Kidney epithelial cell (primary cell): ENCODE results near the gene SORL1. TPM values are rescaled to one million over a fixed set of nuclear protein-coding genes. Genes with fewer than 3 reads are reported as not detected.
A peak's percentile ranks its signal among the peaks of the same experiment; 100 is the strongest.

Experiments
- DNase-seq: peaks from one replicate; pipeline ENCODE4 v3.0.0-alpha.2; 2010; ENCODE audit warnings: low read depth
- H3K27me3 ChIP-seq: 2 replicates; pipeline ENCODE4 v1.6.0; 2011; ENCODE audit warnings: low read length; ENCODE audit not compliant: control insufficient read depth, insufficient read depth
- H3K36me3 ChIP-seq: 2 replicates; pipeline ENCODE4 v1.5.1; 2011; ENCODE audit warnings: low read length; ENCODE audit not compliant: control insufficient read depth, insufficient read depth
- H3K4me3 ChIP-seq: 2 replicates; pipeline ENCODE4 v1.5.1; 2011; ENCODE audit warnings: low read depth, mild to moderate bottlenecking, control low read depth, low read length
- total RNA-seq: library from RNA; depleted of rRNA; stranded (reverse); fragments of >200 nt; gene quantifications from 2 replicates; pipeline ENCODE4 v1.2.3, GENCODE V29; 2015
- TF ChIP-seq, protein P1 (sequence below): IDR thresholded peaks from 2 replicates; pipeline ENCODE4 v1.5.1; 2011; ENCODE audit warnings: mild to moderate bottlenecking, moderate library complexity, low read length, control low read depth, inconsistent platforms; ENCODE audit not compliant: insufficient read depth, poor library complexity, severe bottlenecking

Gene SORL1
- total RNA-seq, 1 donor from 2014 or later, result 4.1 TPM

DNA sequence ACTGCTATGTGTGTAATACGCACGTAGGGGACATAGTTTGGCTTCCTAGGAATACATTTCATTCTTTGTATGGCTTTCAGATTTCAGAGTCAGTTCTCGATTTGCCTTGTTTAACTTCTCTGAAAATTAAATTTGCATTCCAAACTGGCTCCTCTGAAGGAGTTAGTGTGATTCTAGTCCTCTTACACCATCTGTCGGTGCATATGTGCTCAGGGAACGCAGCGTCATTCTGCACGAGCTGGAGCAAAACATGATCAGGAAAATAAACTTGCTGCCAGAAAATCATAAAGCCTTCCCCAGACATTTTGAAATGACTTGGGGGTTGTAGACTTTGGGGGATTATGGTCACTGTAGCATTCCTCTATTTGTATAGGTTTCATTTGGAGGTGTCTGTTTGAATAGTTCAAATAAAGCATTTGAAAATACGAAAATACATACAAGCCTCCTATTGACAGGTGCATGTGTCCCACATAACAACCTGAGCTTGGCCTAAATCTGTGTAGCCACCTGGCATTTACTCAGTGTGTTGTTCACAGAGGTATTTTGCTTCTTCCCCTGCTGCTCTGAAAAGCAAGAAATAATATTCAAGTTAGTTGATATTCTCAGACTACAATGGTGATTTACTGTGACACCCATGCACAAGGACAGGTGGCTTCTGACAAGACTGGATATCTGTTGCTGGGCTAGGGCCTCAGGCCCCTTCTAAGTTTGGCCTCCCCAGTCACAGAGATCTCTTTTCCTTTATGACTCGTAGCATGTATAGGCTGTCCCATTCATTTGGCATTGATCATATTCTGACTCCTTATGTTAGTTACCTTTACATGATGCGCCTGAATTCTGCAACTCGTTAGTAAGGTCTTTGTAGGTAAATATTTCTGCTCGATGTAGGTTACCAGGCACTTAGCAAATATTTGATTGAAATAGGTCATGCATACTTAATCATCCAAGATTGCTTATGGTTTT, 82.3 kb downstream of the SORL1 start:
- Histone ChIP-seq H3K36me3 (no peaks in the 10 kb centered on the region), H3K4me3 (no peak overlapping the region), H3K27me3 (no peaks in the 10 kb centered on the region)
- DNase-seq, result no peak
- TF ChIP-seq, protein P1, sequence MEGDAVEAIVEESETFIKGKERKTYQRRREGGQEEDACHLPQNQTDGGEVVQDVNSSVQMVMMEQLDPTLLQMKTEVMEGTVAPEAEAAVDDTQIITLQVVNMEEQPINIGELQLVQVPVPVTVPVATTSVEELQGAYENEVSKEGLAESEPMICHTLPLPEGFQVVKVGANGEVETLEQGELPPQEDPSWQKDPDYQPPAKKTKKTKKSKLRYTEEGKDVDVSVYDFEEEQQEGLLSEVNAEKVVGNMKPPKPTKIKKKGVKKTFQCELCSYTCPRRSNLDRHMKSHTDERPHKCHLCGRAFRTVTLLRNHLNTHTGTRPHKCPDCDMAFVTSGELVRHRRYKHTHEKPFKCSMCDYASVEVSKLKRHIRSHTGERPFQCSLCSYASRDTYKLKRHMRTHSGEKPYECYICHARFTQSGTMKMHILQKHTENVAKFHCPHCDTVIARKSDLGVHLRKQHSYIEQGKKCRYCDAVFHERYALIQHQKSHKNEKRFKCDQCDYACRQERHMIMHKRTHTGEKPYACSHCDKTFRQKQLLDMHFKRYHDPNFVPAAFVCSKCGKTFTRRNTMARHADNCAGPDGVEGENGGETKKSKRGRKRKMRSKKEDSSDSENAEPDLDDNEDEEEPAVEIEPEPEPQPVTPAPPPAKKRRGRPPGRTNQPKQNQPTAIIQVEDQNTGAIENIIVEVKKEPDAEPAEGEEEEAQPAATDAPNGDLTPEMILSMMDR, result peak; percentile 4

DNA sequence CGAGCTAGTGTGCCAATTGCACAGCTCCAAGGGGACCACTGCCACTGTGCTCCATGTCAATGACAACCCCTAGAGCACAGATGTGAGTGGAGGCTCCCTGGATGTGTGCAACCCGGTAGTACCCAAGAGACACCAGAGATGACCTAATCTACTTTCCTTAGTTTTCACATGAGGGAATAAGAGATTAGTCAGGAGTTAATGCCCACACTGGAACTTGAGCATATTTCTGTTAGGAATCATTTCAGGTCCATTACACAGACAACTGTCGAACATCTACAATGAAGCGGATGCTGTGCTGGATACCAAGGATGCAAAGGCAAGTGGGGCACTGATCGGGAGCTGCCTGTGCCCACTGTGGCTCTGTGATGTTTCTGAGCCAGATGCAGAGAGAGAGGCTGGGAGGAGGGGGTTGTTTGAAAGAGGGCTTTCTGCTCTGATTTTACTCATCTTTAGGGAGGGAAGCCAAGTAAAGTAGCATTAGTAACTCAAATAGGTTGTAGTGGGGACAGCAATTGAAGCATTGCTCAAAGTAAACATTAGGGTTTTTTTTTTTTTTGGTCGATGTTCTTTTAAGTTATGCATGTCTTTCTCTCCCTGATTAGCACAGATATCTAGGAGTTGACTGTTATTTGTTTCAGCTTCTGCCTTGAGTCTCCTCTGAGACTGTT, 83.1 kb downstream of the SORL1 start:
- DNase-seq, result no peak
- Histone ChIP-seq H3K27me3 (no peaks in the 10 kb centered on the region), H3K36me3 (no peaks in the 10 kb centered on the region), H3K4me3 (no peak overlapping the region)
- TF ChIP-seq, protein P1, result no peak

DNA sequence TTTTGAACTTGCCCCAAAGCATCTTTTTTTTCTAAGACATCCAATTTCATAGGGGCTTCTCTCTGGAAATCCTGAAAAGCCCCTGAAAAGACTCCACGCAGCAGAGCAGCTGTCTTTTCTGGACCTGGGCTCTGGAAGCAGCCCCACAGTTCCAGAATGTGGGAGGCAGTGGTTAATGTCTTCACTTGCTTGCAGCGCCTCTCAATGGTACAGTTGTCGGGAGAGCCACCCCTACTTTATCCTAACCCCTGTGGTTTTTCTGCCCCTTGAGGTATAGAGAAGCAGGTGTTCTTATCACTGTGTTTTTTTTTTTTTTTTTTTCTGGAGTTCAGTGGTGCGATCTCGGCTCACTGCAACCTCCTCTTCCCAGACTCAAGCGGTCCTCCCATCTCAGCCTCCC, 84.0 kb downstream of the SORL1 start:
- TF ChIP-seq, protein P1, result no peak
- no peaks in the 10 kb centered on the region for H3K36me3 ChIP-seq
- no peak for DNase-seq
- H3K4me3 ChIP-seq, result no peak overlapping the region
- H3K27me3 ChIP-seq, result no peaks in the 10 kb centered on the region

DNA sequence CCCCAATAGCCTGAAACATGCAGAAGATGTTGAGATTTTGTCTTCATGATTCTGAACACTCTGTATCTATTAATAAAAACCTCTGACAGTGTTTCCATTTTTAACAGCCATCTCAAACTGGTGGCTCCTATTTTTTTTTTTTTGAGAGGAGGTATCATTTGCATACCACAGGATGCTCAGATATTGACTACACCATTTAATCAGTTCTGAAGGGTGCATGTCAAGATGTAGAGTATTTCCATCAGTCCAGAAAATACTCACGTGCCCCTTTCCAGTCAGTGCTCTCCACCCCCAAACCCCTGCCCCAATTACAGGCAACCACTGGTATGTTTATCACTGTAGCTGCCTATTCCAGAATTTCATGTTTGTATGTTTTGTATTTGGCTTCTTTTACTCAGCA, 85.9 kb downstream of the SORL1 start:
- TF ChIP-seq, protein P1, result no peak
- Histone ChIP-seq H3K36me3 (no peaks in the 10 kb centered on the region), H3K4me3 (no peak overlapping the region), H3K27me3 (no peaks in the 10 kb centered on the region)
- DNase-seq, result no peak

DNA sequence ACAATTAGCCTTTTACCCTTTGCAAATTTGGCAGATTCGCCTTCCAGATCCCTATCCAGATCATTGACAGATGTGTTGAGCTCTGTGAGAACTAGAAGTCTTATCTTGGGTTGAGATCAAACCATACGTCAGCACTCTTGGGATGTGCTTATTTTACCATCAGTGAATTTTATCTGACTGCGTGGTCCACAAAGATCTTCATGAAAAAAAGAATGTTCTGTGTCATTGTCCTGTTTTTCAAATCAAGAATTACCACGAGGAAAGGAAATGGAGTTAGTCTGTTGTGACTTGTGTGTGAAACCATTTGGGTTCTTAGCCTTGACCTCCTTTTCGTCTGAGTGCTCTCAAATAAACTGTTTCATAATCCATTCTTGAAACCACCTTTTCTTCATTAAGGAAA, 86.9 kb downstream of the SORL1 start:
- H3K4me3 ChIP-seq, result no peak overlapping the region
- TF ChIP-seq, protein P1, result no peak
- H3K27me3 ChIP-seq, result no peaks in the 10 kb centered on the region
- no peak for DNase-seq
- no peaks in the 10 kb centered on the region for H3K36me3 ChIP-seq
